GM19397 (cell line): ENCODE data around the gene MS4A5.
"Not testable (repeated sequence)": the region's sequence is repeated elsewhere in the genome, so short reads cannot be mapped to it uniquely, and the experiment has no call there.

ENCODE experiments used
- ATAC-seq: cut with Tn5 transposase; IDR thresholded peaks from one replicate; pipeline ENCODE4 v1.9.1; 2021; ENCODE audit warnings: mild to moderate bottlenecking, moderate library complexity; ENCODE audit not compliant: unreplicated experiment

The MS4A5 gene, protein sequence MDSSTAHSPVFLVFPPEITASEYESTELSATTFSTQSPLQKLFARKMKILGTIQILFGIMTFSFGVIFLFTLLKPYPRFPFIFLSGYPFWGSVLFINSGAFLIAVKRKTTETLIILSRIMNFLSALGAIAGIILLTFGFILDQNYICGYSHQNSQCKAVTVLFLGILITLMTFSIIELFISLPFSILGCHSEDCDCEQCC

DNA sequence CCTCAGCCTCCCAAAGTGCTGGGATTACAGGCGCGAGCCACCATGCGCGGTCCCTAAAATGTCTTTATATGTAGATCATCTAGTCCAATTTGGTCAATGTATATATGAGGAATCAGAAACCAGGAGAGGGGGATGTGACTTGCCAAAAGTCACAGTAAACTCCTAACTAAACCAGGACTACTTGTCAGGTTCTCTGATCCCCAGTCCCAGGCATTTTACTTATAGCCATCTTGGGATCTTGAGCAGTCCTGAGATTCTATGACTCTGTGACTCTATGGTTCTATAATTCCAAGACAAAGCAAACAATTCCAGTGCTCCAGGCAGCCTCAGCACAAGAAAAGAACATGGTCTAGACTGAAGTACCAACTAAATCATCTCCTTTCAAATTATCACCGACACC, at the start of gene MS4A5:
TSS of gene MS4A5 (plus strand) at position 301 of the 400 bp plus-strand sequence. CDS start 103 bp downstream, outside the sequence.
- ATAC-seq = no peak

DNA sequence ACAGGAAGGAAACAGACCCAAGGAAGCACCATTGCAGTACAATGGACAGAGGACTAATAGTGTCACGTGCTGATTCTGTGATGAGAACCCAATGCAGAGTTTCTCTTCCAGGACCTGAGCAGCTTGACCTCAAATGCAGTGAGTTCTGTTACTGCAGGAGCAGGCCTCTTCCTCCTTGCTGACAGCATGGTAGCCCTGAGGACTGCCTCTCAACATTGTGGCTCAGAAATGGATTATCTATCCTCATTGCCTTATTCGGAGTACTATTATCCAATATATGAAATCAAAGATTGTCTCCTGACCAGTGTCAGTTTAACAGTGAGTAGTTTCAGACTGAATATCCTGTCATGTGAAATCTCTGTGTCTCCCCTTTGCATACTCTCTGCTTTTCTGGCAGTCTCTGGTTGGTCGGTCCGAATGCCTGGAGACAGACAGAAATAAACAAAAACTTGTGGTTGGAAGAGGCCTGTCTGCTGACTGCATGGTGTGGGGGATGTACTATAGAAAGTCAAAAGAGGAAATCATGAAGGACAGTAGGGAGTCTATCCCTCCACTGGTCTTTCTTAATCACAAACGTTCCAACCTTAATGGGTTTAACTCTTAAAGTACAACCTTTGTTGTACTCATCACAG, 40.0 kb upstream of the MS4A5 start:
- peak; percentile 92 for ATAC-seq

DNA sequence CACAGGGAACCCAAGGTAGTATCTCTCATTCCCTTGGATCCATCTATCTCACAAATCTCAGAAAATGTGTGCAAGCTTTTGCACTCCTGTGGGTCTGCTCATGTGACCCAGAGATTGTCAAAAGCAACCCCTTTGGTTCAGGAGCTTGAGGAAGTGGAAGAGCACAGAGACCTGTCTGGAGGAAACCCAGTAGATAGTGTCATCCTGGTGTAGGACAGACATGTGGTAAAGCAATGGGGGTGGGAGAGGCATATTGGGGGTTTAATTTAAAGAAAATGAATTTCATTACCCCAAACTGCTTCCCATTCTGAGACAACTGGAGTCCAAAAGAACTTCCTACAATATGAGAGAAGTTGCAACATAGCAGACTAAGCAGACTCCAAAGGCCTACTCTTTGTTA, 39.0 kb upstream of the MS4A5 start:
- no peak for ATAC-seq

DNA sequence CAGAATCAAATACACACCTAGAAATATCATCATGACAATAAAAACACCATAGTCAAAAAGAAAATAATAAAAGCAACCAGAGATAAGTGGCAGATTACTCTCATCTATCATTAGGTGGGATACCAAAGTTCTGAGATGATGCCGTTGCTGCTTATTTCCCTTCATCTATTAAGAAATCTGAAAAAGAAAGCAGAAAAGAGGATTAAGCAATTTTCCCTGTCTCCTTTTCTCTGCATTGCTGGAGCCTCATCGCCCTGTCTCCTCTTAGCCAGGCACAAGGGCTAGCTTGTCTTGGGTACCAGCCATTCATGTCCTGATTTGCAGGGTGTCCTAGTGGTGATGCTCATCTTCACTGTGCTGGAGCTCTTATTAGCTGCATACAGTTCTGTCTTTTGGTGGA, 37.0 kb upstream of the MS4A5 start:
- no peak for ATAC-seq

DNA sequence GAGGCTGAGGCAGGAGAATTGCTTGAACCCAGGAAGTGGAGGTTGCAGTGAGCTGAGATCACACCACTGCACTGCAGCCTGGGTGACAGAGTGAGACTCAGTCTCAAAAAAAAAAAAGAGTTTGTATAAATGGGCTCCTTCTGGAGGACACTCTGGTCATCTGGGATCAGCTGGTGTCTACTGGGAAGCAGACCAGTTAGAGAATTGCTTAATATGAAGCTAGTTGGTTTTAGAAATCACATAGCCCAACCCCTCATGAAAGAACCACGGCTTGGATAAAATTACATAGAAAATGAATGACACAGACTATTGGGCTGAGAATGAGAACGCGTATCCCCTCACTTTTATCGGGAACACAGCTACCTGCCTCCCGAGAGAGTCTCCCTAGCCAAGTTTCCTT, 36.4 kb upstream of the MS4A5 start:
- no peak for ATAC-seq

DNA sequence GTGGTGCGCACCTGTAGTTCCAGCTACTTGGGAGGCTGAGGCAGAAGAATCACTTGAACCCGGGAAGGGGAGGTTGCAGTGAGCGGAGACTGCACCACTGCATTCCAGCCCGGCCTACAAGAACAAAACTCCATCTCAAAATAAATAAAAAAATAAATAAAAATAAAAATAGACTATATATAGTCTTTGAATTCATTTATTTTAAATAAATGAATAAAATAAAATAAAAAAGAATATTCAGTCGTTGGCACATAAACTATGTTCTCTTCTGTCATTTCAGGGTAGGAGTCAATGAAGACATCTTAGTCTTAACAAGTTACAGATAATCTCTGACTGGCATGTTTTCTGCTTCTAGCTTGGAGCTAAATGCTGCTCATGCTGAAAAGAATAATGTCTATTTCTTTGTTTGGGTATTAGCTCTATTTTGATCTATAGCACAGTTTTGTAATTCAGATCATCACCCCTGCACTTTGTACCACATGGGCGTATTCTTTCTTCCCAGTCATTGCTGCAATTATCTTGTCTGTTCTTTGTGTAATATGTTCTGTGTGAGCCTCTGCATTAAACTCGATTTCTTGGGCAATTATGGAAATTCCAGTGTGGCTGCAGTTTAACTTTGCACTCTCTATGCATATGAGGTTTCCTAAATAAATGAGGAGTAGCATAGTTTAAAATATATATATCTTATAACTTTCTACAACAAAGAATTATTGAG, 34.5 kb upstream of the MS4A5 start:
- no peak for ATAC-seq

DNA sequence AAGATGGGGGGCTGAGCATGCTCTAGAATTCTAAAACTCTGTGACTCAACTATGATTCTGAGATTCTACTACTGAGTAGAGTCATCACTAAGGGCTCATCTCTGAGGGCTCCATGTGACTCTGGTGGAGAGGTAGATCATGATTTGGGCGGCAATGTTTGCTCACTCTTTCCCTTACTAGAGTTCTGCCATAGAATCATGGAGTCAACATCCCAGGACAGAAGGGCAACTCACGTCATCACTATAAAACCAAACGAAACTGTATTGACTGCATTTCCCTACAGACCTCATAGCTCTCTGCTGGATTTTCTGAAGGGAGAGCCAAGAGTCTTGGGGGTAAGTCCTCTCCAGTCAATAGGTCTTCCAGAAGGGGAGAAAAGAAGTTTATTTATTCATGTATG, 33.0 kb upstream of the MS4A5 start, which contains the start of gene MS4A14:
TSS of gene MS4A14 (plus strand) at position 78 of the 400 bp plus-strand sequence. CDS start at position 198, 120 bp downstream.
- peak; percentile 9 for ATAC-seq

DNA sequence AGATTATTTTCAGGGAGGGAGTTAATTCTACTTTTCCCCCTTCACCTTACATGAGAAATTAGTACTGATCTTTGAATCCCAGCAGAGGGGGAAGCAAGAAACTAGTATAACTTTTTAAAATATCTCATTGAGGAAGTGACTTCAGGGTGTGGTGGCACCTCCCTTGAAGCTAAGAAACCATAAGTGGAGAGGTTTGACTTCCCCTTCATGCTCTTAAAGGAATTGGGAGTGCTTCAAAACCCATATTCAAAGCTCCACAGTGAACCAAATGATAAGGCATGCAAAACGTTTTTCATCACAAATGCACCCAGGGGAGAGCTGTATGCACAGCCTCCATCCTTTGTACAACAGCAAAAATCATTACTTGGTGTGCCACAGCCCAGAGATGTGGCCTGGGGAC, 32.6 kb upstream of the MS4A5 start:
- peak; percentile 81 for ATAC-seq

DNA sequence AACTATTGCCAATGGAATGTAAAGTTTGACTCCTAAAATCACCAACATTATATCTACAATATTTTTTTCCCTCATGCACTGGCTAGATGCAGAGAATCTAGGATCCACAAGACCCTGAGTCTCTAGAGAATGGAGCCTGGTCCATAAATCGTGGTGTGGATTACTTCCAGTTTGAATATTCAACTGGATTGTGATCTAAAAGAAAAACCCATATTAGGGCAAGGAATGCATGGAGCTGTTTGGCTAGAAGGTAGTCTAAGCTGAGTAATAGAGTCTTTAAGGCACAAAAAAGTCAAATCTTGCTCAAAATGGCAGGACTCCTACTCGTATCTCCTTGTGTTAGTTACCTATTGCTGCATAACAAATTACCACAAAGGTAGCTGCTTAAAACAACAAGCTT, 9.4 kb upstream of the MS4A5 start:
- ATAC-seq = no peak

DNA sequence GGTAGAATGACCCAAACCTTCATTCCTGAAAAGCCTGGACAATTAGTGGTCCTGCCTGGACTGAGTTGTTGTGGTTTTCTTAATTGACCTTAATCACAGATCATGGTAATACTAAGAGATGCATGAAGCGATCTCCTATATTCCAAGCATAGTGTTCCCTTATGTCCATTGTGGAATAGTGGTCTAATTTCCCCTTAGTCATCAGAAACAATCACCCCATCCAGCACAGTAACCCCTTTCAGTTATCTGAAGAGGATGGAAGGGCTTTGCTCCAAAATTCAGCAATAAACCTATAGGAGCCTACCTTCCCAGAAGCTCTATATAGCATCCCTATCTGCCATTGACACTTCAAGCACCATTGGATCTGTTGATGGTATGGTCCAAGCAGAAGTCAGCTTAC, 6.8 kb upstream of the MS4A5 start:
- ATAC-seq = no peak

DNA sequence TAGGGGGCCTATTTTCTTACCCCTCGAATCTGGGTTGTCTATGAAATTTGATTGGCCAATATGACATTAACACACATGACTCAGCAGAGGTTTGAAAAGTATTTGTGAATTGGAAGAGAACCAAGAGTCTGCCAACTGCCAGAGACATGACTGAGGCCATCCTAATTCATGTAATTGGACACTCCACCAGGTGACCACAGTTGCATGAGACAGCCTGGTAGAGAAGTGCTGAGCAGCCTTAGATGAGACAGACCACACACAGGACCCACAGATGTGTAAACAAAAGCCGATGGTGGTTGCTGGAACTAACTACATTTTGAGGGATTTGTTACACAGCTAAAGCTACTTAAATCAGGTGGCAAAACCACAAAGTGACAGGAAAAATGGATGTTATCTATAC, 855 bp upstream of the MS4A5 start:
- no peak for ATAC-seq

DNA sequence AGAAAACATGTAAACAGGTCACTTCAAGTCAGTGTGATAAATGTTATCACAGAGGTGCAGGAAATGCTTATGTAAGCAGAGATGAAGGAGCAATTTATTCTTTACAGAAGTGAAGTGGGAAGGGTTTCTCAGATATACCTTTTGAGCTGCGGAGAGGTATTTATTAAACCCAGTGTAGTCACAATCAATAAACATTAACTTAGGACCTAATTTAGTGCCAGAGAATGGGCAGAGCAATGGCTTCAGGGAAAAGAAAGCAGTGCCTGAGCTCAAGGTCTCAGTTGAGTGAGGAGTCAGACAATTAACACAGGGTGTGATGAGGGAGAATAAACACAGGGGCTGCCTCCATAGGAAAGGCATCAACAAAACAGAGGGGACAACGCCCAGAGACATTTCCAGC, 1.9 kb downstream of the MS4A5 start:
- ATAC-seq = no peak

DNA sequence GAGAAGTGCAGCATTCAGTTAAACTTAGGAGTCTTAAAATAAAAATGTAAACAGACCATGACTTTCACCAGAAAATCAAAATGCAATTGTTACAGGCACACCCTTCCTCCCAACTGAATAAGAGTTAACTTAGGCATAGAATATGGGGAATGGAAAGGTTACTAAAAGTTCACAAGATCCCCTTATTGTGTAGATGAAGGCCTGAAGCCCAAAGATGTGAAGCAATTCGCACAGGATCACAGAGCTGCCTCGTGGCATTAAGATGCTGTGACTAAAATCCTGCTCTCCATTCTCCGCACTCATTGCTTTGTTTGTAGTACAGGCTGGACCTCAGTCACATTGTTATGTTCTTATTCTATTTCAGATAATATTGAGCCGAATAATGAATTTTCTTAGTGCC, 4.0 kb downstream of the MS4A5 start:
- ATAC-seq = no peak

DNA sequence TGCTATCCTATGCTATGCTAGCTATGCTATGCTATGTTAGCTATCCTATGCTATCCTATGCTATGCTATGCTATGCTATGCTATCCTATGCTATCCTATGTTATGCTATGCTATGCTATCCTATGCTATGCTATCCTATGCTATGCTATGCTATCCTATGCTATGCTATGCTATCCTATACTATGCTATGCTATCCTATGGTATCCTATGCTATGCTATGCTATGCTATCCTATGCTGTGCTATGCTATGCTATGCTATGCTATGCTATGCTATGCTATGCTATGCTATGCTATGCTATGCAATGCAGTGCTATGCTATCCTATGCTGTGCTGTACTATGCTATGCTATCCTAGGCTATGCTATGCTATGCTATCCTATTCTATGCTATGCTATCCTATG, 17.7 kb downstream of the MS4A5 start:
- no peak for ATAC-seq

DNA sequence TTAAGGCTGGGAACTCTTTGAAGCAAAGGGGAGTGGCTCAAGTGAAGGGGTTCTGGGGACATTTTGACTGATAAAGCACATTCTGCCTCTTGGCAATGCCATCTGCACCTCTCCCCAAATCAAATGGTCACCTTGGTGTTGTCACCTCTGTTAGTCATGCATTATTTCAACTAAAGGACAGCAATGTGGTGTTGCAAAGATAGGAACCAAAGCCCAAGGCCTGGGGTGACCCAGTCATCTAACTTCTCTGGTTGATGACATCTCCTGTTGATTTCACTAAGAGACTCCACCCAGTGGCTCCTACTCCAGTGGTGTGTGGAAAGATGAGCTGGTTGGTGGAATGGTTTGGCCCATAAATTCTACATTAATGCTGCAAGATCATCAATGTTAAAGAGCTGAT, 18.5 kb downstream of the MS4A5 start:
- ATAC-seq = no peak

DNA sequence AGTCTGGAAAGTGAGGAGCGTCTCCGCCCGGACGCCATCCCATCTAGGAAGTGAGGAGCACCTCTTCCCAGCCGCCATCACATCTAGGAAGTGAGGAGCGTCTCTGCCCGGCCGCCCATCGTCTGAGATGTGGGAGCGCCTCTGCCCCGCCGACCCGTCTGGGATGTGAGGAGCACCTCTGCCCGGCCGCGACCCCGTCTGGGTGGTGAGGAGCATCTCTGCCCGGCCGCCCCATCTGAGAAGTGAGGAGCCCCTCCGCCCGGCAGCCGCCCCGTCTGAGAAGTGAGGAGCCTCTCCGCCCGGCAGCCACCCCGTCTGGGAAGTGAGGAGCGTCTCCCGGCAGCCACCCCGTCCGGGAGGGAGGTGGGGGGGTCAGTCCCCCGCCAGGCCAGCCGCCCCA, 21.8 kb downstream of the MS4A5 start:
- not testable (repeated sequence) for ATAC-seq

DNA sequence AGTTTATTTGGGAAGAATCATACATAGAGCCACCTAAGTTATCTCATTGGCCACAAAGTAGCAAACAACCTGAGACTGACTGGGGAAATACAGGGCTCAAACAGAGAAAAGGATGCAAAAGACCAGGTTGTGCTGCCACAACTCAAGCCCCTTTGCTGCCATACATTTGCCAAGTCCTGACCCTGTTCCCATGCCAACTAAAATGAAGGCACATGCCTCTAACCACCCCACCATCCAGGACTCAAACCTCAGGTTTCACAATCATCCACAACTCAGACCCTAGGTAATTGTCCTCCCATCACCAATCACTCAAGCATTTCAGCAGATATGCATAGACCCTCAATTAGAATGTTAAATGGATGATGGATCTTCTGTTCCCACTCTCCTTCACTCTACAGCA, 24.8 kb downstream of the MS4A5 start:
- ATAC-seq = no peak

DNA sequence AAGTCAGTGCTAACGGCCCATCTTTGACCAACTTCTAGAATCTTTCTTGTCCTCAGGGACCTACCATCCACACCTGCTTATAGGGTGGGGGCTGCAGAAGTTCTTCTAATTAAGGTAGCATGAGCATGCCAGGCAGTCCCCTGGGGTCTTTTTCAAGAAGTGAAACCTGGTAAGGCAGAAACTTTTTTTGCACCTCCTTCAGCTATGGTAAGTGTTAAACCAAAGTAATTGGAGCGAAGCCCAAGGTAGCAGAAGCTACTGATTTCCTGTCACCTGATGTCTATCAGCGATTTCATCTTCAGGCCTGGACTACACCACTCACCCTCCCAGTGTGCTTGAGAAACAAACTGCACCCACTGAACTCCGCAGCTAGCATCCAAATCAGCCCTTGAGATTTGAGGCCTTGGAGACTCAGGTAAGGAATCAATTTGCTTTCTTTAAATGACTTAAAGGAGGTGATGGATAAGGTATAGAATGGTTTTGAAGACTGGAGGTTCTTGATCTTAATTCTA, 26.2 kb downstream of the MS4A5 start, which contains the start of gene MS4A1:
TSS of gene MS4A1 (plus strand) at position 317 of the 512 bp plus-strand sequence. CDS start 6,528 bp downstream, outside the sequence.
- ATAC-seq = peak; percentile 83

DNA sequence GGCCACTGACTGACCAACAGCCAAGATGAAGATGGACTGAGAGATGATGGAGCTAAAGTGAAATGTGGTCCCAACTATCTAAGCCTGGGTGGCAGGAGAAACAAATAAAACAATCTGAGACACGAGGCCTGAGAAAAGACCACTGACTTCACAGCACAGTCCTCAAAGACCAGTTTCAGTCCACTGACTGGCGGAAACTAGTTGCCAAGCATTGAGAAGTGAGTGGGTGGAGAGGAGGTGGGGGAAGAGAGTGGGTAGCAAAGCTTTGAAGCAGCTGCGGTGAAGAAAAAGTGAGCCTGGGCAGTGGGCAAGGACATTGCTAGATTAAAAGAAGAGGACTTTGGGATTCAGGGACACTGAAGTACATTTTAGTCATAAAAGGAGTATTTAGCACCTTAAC, 28.2 kb downstream of the MS4A5 start:
- ATAC-seq = no peak

DNA sequence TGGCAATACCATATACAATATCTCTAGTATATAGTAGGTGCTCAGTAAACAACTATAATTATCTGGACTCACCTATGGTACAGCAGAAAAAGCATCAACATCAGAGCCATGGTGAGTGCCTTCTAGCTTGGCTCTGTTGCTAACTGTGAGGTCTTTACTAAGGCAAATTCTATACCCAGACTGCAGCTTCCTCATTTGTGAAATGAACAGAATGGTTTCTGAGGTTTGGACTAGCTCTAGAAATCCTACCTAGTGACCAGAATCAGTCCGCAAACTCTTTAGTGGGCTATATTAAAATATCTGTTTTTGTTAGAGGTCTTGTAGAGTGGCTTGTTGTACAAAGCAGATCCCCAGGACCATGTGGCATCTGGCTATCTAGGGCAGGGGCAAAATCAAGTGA, 30.0 kb downstream of the MS4A5 start:
- no peak for ATAC-seq

DNA sequence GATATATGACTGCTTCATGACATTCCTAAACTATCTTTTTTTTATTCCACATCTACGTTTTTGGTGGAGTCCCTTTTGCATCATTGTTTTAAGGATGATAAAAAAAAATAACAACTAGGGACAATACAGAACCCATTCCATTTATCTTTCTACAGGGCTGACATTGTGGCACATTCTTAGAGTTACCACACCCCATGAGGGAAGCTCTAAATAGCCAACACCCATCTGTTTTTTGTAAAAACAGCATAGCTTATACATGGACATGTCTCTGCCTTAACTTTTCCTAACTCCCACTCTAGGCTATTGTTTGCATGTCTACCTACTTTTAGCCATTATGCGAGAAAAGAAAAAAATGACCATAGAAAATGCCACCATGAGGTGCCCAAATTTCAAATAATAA, 39.5 kb downstream of the MS4A5 start:
- ATAC-seq = no peak

DNA sequence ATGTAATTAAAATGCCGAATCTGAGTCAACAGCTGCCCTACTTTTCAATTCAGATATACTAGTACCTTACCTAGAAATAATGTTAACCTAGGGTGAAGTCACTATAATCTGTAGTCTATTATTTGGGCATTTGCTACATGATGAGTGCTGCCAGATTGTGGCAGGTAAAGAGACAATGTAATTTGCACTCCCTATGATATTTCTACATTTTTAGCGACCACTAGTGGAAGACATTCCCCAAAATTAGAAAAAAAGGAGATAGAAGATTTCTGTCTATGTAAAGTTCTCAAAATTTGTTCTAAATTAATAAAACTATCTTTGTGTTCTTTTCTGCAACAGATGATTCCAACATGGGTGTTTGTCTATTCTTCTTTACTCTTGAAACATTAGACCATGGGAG, 40.4 kb downstream of the MS4A5 start:
- ATAC-seq = no peak
